Kidney epithelial cell (primary cell): Measurements from ENCODE around the gene KIAA1958. TPM values are rescaled to one million over a fixed set of nuclear protein-coding genes. Genes with fewer than 3 reads are reported as not detected.

Source experiments
- DNase-seq: peaks from one replicate; pipeline ENCODE4 v3.0.0-alpha.2; 2010; ENCODE audit warnings: low read depth
- H3K27me3 ChIP-seq: 2 replicates; pipeline ENCODE4 v1.6.0; 2011; ENCODE audit warnings: low read length; ENCODE audit not compliant: control insufficient read depth, insufficient read depth
- H3K36me3 ChIP-seq: 2 replicates; pipeline ENCODE4 v1.5.1; 2011; ENCODE audit warnings: low read length; ENCODE audit not compliant: control insufficient read depth, insufficient read depth
- H3K4me3 ChIP-seq: 2 replicates; pipeline ENCODE4 v1.5.1; 2011; ENCODE audit warnings: low read depth, mild to moderate bottlenecking, control low read depth, low read length
- CTCF ChIP-seq: IDR thresholded peaks from 2 replicates; pipeline ENCODE4 v1.5.1; 2011; ENCODE audit warnings: mild to moderate bottlenecking, moderate library complexity, low read length, control low read depth, inconsistent platforms; ENCODE audit not compliant: insufficient read depth, poor library complexity, severe bottlenecking
- total RNA-seq: library from RNA; depleted of rRNA; stranded (reverse); fragments of >200 nt; gene quantifications from 2 replicates; pipeline ENCODE4 v1.2.3, GENCODE V29; 2015

KIAA1958 gene
- total RNA-seq, 1 donor from 2014 or later: 7.5 TPM

GRCh38 chr9:112501287-112501686 is 14.7 kb downstream of the KIAA1958 start:
- Histone ChIP-seq H3K4me3 (no peak overlapping the region), H3K36me3 (no peaks in the 10 kb centered on the region), H3K27me3 (no peaks in the 10 kb centered on the region)
- DNase-seq: no peak
- TF ChIP-seq CTCF: no peak

- no peaks in the 10 kb centered on the region for H3K36me3 ChIP-seq
- no peaks in the 10 kb centered on the region for H3K27me3 ChIP-seq
- no peak overlapping the region for H3K4me3 ChIP-seq
- DNase-seq: no peak
- no peak for TF ChIP-seq CTCF
These were observed 15.7 kb downstream of the KIAA1958 start for GRCh38 chr9:112502175-112502946.

GRCh38 chr9:112503170-112503569 is 16.5 kb downstream of the KIAA1958 start:
- Histone ChIP-seq H3K4me3 (no peak overlapping the region), H3K27me3 (no peaks in the 10 kb centered on the region), H3K36me3 (no peaks in the 10 kb centered on the region)
- DNase-seq: no peak
- no peak for TF ChIP-seq CTCF

GRCh38 chr9:112505086-112505485 is 18.5 kb downstream of the KIAA1958 start:
- H3K27me3 ChIP-seq: no peaks in the 10 kb centered on the region
- no peak for TF ChIP-seq CTCF
- H3K4me3 ChIP-seq: no peak overlapping the region
- no peak for DNase-seq
- no peaks in the 10 kb centered on the region for H3K36me3 ChIP-seq

- no peaks in the 10 kb centered on the region for H3K36me3 ChIP-seq
- DNase-seq: no peak
- no peak overlapping the region for H3K4me3 ChIP-seq
- TF ChIP-seq CTCF: no peak
- H3K27me3 ChIP-seq: no peaks in the 10 kb centered on the region
These were observed 19.0 kb downstream of the KIAA1958 start for GRCh38 chr9:112505607-112506006.

- no peaks in the 10 kb centered on the region for H3K27me3 ChIP-seq
- TF ChIP-seq CTCF: no peak
- no peak overlapping the region for H3K4me3 ChIP-seq
- no peak for DNase-seq
- H3K36me3 ChIP-seq: no peaks in the 10 kb centered on the region
These were observed 19.9 kb downstream of the KIAA1958 start for GRCh38 chr9:112506571-112506970.
